GM18907 (cell line): ENCODE measurements around the gene USF2.

Experiments used
- ATAC-seq: cut with Tn5 transposase; IDR thresholded peaks from one replicate; pipeline ENCODE4 v1.9.1; 2021; ENCODE audit warnings: mild to moderate bottlenecking, moderate library complexity; ENCODE audit not compliant: unreplicated experiment

USF2 gene

DNA sequence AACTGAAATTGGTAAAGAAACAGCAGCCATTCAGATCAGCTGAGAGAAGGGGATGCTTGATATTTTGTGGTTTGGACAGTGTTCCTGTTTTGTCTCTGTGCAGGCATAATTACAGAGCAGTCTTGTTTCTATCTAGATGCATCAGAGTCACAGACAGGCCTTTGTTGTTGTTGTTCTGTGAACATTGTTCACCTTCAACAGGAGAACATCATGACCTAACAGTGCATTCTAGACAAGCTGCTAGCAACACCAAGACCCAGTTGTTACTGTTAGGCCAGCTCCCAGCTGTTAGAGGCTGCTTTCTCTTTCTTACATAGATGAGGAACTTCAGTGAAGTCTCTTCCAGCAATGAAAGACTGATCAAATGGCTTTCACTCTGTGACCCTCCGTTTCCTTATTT is 28.4 kb upstream of the USF2 start:
- no peak for ATAC-seq

DNA sequence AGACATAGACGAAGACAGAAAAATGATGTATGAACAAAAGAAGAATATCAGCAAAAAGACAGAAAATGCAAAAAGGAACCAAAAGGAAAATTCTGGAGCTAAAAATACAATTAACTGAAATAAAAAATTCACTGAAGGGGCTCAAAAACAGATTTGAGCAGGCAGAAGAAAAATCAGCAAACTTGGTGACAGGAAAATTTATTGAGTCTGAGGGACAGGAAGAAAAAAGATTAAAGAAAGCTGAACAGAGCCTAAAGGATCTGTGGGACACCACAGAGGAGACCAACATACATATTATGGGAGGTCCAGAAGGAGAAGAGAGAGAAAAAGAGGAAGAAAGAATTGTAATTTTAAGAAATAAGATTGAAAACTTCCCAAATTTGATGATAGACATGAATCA is 27.3 kb upstream of the USF2 start:
- no peak for ATAC-seq

DNA sequence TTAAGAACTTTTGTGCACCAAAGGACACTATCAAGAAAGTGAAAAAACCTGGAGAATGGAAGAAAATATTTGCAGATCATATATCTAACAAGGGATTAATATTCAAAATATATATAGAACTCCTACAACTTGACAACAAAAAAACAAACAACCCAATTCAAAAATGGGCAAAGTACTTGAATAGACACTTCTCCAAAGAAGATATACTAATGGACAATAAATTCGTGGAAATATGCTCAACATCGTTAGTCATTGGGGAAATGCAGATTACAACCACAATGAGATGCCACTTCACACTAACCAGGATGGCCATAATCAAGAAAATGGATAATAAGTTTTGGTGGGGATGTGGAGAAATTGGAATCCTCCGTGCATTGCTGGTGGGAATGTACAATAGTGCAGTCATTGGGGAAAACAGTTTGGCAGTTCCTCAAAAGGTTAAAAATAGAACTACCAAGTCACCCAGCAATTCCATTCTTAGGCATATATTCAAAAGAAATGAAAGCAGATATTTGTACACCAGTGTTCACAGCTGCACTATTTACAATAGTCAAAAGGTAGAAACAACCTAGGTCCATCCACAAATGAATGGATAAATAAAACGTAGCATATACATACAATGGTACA is 22.2 kb upstream of the USF2 start:
- no peak for ATAC-seq

DNA sequence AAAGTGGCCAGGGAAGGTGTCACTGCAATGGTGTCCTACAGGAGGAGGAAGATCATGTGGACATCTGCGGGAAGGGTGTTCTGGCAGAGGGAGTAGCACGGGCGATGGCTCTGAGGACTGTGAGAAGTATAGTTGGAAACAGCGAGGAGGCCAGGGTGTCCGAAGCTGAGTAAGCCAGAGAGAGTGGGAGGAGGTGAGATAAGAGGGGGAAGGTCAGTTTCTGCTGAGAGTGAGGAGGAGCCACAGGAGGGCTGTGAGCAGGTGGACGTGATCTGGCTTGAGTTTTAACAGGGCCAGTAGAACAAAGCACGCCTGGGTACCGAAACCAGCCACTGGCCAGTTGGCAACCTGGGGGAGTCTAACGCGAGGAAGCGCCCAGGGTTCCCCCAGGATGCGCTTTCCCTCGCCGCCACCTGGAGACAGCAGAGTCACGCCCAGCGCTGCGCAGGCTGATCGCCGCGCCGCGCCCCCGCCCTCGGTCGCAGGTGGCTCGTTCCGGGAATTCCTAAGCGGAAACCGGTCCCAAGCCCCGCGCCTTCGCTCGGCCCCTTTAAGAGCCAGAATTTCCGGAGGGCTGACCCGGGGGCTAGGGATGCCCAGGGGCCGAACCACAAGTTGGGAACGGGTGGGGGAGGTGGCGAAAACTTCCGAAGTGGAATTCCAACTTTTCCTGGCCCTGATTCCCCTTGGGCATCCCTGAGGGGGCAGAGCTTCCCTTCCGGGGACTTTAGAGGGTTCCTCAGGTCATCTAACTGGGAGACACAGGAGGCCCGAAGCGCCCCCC is 21.0 kb upstream of the USF2 start:
- peak; percentile 52 for ATAC-seq

DNA sequence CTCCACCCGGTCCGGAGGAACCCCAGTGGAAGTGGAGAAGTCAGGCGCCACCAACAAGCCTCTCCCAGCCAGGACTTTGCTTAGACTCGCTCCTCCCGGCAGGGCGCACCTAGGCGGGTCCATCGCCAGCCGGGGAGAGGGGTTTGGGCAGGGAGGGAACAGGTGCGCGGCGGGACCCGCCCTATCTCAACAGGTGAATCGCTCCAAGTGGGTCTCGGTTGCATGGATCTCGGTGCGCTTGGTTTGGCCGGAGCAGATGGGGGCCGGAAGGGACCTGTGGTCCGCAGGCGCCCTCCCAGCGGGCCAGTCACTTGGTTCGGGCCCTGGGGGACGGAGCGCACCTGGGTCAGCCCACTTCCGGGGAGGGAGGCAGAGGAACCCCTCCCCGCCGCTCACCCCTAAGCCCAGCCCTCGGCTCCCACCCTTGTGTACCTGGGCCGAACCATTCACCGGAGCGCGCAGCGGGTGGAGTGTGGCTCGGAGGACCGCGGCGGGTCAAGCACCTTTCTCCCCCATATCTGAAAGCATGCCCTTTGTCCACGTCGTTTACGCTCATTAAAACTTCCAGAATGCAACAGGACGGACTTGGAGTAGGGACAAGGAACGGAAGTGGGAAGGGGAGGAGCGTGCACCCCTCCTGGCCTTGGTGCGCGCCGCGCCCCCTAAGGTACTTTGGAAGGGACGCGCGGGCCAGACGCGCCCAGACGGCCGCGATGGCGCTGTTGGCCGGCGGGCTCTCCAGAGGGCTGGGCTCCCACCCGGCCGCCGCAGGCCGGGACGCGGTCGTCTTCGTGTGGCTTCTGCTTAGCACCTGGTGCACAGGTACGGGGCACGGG is 20.2 kb upstream of the USF2 start, which contains the start of gene LSR:
TSS of gene LSR (plus strand) at position 693 of the 836 bp plus-strand sequence. CDS start at position 714, 21 bp downstream.
- ATAC-seq: peak; percentile 80

DNA sequence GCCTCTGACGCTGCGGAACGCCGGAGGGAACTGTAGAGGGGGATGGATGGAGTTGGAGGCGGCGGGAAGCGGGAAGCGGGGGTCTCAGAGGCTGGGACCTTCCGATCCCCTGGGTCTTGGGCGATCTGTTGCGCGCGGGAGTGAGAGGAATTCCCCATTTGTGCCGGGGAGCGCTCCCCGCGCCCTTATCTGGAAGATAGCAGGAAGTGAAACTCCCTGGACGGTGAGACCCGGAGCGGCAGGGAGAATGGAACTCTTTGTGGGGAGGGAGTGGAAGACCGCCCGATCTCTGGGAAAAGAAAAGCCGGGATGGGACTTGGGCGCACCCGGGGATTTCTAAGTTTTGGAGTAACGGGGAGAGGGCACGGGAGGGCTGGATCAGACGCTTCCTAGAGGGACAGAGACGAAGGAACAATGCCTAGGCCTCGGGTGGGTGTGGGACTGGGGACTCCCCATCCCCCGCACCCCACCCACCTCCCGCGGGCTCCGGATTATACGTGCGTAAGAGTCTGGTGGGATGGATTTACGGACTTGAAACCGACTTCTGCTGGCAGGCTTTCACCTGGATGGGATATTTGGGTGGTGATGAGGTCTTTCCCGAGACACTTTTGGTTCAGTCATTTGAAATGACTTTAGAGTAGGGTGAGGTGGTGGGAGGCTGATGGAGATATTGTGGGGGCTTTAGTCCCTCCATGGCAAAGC is 19.5 kb upstream of the USF2 start:
- ATAC-seq: no peak

DNA sequence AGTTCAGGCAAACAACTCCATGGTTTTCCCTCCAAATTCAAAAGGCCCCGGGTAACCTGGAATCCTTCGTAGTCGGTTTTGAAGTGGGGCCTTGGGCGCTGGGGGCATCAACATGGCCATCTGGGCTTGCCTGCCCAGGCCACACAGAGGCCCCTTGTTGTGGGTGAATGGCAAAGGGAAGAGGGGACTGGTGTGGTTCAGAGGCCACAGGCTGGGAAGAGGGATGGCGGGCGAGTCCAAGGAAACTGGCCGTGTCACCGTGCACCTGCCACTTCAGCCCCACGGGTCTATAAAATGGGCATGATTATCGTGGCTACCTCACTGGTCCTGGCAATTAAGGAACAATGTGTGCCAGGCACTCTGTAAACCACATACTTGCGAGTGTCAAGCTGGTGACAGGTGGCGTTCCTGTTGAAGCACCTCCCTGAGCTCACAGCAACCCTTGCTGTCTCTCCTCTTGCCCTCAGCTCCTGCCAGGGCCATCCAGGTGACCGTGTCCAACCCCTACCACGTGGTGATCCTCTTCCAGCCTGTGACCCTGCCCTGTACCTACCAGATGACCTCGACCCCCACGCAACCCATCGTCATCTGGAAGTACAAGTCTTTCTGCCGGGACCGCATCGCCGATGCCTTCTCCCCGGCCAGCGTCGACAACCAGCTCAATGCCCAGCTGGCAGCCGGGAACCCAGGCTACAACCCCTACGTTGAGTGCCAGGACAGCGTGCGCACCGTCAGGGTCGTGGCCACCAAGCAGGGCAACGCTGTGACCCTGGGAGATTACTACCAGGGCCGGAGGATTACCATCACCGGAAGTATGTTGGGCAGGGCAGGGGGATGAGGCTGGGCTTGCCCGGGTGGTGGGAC is 18.7 kb upstream of the USF2 start:
- no peak for ATAC-seq

DNA sequence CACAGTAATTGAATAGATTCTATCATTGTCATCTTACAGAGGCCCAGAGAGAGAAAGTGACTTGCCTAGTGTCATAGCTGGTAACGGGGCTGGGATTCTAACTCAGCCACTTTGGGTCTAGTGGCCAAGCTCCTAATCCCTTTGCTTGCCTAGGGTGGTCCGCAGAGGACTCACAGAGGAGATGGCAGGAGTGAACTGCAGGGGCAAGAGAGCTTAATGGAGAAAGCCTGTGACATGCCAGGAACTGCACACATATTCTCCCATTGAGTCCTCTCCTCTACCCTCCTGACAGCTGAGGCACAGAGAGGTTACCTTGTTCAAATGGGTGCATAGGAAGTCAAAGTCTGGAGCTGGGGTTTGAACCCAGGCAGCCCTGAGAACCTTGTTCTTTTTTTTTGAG is 17.3 kb upstream of the USF2 start:
- no peak for ATAC-seq

DNA sequence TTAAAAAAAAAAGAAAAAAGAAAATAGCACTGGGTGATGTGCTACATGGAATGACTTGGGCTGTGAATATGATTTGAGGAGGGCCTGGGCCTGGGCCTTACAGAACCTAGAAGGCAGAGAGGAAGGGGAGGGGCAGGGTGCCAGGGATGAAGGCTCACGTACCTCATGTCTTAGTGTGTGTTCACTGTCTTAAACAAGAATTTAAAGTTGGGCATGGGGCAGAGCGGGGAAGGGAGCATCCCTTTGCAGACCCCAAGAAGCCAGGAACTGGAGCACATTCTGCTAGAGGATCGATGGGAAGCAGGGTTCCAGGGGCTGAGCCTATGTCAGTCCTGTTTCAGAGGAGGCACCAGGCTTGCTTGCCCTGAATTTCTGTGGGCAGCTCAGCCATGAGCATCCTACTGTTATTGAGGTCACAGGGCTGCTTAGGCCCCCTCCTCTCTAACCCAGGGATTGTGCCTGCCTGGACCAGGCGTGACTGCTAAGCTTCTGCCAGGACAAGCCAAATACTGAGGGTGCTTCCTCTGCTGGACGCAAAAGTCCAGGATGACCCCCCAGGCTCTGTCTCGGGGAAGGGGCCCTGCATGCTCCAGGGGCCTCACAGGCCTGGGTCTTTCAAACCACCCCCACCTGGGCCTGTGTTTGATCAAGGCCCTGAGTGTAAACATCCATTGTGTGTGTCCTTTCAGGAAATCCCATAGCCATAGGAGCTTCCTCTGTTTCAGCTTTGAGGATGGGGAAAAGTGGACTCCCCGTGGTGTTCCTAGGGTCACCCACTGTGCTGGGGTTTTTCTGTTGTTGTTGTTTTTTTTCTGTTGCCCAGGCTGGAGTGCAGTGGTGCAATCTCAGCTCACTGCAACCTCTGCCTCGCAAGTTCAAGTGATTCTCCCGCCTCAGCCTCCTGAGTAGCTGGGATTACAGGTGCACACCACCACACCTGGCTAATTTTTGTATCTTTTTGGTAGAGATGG is 15.2 kb upstream of the USF2 start:
- ATAC-seq: no peak

DNA sequence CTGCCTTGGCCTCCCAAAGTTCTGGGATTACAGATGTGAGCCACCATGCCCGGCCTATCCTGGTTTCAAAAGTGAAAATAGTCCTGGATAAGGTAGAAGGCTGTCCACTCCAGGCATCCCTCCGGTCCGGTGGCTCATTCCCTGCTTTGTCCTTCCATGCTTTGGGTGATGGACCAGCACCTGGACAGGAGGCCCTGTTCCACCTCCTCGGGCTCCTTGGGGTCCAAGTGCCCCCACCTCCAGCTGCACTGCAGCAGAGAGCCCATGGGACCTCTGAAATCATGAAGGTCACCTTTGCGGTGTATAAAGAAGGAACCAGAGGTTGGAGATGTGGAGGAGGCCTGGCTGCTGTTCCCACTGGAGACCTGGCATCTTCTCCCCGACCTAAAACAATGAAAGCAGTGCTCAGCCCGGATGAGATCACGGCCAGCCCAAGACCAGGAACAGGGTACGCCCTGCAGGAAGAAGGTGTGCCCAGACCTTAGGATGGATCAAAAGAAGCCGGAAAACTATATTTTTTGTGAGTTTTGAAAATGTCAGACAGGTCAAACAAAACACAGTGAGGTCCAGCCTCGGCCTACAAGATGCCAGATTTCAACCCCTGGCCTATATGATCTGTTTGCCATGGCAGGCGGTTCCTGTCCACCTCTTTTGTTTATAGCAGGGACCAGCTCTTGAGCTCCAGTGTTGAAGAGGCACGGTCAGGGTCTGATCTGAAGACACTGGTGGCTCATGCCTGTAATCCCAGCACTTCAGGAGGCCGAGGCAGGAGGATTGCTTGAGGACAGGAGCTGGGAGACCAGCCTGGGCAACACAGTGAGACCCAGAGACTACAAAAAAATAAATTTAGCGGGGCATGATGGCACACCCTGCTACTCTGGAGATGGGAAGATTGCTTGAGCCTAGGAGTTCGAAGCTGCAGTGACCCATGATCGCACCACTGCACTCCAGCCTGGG is 14.1 kb upstream of the USF2 start:
- no peak for ATAC-seq

DNA sequence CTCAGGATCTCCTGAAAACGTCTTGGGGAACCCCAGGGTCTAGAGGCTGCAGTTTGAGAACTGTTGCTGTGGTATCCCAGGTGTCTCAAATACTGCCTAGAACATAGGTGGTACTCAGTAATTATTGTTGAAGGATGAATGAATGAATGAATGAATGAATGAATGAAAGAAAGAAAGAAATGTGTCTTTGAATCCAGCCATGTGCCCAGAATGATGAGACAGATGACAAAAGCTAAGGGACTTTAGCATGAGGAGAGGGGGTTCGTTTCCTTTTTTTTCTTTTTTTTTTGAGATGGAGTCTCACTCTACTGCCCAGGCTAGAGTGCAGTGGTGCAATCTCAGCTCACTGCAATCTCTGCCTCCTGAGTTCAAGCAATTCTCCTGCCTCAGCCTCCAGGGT is 12.2 kb upstream of the USF2 start:
- no peak for ATAC-seq

DNA sequence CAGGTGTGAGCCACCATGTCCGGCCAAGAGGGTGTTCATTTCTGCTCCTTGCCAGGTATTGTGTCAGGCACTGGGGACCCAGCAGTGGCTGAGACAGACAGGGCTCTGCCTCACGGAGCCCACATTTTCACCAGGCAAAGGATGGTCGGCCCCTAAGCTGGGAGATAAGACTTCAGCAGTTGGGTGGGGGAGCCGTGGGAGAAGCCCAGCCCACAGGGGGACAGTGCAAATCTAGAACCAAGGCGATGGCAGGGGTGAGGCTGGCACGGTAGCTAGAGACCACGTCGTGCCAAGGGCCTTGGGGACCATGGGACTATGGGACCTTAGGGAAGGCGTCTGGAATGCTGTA is 11.7 kb upstream of the USF2 start:
- ATAC-seq: no peak

DNA sequence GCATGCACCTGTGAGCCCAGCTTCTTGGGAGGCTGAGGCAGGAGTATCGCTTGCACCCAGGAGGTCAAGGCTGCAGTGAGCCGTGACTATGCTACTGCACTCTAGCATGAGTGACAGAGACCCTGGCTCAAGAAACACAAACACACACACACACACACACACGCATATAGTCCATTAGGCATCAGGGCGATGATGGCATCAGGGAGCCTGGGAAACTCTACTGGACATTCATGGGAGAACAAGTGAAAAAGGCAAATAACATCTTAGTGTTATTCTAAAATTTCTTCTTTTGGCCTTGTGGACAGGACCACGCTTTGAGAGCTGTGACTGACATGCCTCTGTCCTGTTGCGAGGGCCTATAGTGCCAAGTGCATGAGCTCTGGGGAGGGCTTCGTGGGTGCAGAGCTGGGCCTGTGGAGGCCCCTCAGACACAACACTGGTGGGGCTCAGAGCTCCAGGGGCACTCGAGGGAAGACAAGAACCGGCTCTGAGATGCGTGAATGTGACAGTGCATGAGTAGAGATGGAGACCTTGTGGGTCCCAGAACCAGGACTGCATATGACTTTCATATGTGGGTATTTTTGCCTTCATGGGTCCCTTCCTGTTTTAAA is 8.0 kb upstream of the USF2 start:
- no peak for ATAC-seq

DNA sequence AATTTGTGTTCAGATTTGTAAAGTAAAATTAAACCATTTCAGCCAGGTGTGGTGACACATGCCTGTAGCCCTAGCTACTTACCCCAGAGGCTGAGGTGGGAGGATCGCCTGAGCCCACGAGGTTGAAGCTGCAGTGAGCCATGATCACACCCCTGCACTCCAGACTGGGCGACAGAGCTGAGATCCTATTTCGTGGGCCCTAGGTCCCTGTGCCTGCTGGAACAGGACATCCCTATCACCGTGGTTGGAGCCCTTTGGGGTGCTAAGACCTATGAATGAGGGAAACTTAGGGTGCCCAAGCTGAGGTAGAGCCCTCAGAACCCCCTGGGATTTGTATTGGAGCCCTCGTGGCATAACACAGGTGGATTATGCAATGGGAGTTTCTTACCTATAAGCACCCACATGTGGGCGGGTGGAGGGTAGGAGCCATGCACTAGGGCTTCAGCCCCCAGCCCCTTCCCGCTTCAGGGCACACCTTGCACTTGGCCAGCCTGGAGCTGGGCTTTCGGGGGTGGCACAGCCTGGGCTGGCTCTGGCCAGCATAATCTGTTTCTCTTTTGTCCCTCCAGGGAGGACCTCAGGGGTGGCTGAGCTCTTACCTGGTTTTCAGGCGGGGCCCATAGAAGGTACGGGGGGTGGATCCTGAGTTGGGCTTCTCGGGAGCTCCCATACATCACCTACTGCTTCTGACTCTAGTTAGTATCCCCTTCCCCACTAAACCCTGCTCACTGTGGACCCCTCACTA is 7.2 kb upstream of the USF2 start:
- ATAC-seq: no peak

DNA sequence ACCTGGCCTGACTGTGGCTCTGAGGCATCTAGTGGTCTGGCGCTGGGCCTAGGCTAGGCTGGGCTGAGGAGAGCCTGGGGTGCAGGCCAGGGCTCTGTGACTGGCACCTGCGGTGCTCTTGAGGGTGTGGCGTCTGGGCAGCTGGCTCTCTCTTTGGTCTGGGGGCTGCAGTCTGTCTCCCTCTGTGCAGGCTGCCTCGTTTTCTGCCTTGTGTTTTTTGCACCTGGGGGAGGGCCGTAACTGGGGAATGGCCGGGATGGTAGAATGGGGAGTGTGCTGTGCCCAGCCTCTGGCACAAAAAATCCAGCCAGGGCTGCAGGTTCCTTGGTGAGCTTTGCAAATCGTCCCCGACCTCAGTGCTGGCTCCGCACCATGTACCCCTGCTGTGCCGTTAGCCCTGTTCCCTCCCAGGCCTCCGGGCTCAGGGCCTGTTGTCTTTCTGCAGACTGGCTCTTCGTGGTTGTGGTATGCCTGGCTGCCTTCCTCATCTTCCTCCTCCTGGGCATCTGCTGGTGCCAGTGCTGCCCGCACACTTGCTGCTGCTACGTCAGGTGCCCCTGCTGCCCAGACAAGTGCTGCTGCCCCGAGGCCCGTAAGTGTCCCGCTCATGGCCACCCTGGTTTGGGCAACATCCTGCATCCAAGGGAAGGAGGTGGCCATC is 6.5 kb upstream of the USF2 start:
- no peak for ATAC-seq
